HEK293 (cell line): ENCODE measurements around the gene RASL11B.

Experiments used
- CTCF ChIP-seq: fragments of 450-650 bp; formaldehyde crosslinking; IDR thresholded peaks from 2 replicates; pipeline ENCODE4 v1.5.1; 2016; ENCODE audit warnings: missing biosample characterization, missing genetic modification characterization
- HOXA7 ChIP-seq: sonication (generic); formaldehyde crosslinking; IDR thresholded peaks from 2 replicates; pipeline ENCODE4 v1.8.1; 2022; ENCODE audit warnings: missing genetic modification reagents, borderline replicate concordance
- KLF1 ChIP-seq: fragments of 450-650 bp; formaldehyde crosslinking; IDR thresholded peaks from 2 replicates; pipeline ENCODE4 v1.5.1; 2016; ENCODE audit warnings: missing biosample characterization, missing genetic modification characterization
- MYNN ChIP-seq: fragments of 450-650 bp; formaldehyde crosslinking; IDR thresholded peaks from 2 replicates; pipeline ENCODE4 v1.5.1; 2016; ENCODE audit warnings: missing biosample characterization, missing genetic modification characterization, borderline replicate concordance
- PBX3 ChIP-seq: sonication (generic); formaldehyde crosslinking; IDR thresholded peaks from 2 replicates; pipeline ENCODE4 v1.8.1; 2022; ENCODE audit warnings: mild to moderate bottlenecking, moderate library complexity, missing genetic modification reagents
- ZBTB21 ChIP-seq: fragments of 450-650 bp; formaldehyde crosslinking; IDR thresholded peaks from 2 replicates; pipeline ENCODE4 v1.5.1; 2017; ENCODE audit warnings: missing biosample characterization, missing genetic modification characterization
- ZBTB44 ChIP-seq: fragments of 450-650 bp; IDR thresholded peaks from 2 replicates; pipeline ENCODE4 v1.5.1; 2018; ENCODE audit warnings: missing biosample characterization, mild to moderate bottlenecking, missing genetic modification characterization
- ZFP37 ChIP-seq: fragments of 450-650 bp; formaldehyde crosslinking; IDR thresholded peaks from 2 replicates; pipeline ENCODE4 v1.5.1; 2016; ENCODE audit warnings: missing biosample characterization, missing genetic modification characterization
- ZSCAN4 ChIP-seq: fragments of 450-650 bp; formaldehyde crosslinking; IDR thresholded peaks from 2 replicates; pipeline ENCODE4 v1.5.1; 2017; ENCODE audit warnings: missing biosample characterization, missing genetic modification characterization

GRCh38 chr4:52856801-52857200 lies 5.3 kb upstream of the RASL11B start:
- TF ChIP-seq KLF1 (tag by site-specific recombination): no peak
- TF ChIP-seq ZFP37 (tag by site-specific recombination): no peak
- no peak for TF ChIP-seq ZBTB21 (tag by site-specific recombination)
- TF ChIP-seq CTCF (tag by site-specific recombination): no peak
- no peak for TF ChIP-seq PBX3 (CRISPR knock-in tag)
- no peak for TF ChIP-seq ZSCAN4 (tag by site-specific recombination)
- TF ChIP-seq MYNN (tag by site-specific recombination): no peak
- TF ChIP-seq HOXA7 (CRISPR knock-in tag): no peak
- TF ChIP-seq ZBTB44 (tag by site-specific recombination): no peak
